Stimulated activated naive CD4-positive, alpha-beta T cell treated with Interleukin-2 at 50 U/mL for 16 hours (primary cell): ENCODE results near the gene FGF4.
"Not testable (repeated sequence)": the region's sequence is repeated elsewhere in the genome, so short reads cannot be mapped to it uniquely, and the experiment has no call there.

Experiments
- DNase-seq: peaks from one replicate; lab custom pipeline; 2025; lab: John Stamatoyannopoulos, UW

FGF4 gene

GRCh38 chr11:69773626-69774353 lies 1.4 kb downstream of the FGF4 start:
- DNase-seq, result no peak

DNA sequence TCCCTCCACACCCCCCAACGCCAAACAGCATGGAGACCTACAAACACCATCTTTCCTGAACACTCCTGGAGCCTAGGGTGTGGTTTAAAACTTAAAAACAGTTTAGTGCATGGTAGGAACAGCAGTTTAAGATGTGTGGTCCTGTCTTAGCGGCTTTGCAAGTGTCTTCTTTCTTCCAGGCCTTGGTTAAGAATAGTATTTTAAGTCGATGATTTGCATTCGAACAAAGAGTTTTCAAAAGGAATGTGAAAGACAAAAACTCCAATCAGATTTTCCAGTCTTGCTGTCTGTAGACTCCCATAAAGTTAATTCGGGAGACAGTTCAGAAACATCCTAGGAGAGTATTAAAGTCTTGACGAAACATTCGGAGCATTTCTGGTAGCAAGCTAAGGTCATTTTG lies 3.7 kb downstream of the FGF4 start:
- no peak for DNase-seq

DNA sequence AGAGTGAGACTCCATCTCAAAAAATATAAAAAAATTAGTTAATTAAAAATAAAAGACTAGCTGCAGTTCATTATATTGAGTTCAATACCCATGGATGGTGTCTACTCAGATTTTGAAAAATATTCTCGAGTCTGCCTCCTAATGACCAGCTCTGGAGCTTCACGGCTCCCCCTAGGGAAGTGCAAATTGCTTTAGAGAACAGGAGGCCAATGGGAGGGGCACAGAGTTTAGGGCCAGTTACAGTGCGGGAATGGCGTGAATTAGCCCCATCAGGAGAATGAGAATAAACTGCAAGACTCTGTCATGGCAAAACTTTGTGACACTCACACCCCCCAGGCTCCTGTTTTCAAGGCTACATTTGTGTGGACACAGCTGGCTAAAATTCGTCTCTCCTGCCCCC lies 4.6 kb downstream of the FGF4 start:
- DNase-seq, result no peak

GRCh38 chr11:69765498-69765995 lies 9.6 kb downstream of the FGF4 start:
- no peak for DNase-seq

GRCh38 chr11:69764918-69765317 lies 10.2 kb downstream of the FGF4 start:
- DNase-seq, result not testable (repeated sequence)

DNA sequence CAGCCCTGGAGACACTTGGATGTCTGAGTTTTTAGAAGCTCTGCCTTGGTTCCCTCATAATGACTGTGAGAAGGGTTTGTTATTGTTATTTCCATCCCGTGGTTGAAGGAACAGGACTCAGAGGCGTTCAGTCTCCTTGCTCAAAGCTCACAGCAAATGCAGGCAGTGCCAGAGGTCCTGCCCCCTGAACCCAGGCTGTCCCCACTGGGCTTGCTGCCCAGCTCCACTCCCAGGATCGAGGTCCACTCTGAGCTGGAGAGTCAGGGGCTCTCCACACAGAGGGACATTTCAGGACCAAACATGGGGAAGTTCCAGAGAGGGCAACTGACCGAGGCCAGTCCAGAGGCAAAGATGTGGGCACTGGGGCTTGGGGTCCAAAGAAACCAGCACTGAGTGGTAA lies 14.8 kb downstream of the FGF4 start:
- no peak for DNase-seq

DNA sequence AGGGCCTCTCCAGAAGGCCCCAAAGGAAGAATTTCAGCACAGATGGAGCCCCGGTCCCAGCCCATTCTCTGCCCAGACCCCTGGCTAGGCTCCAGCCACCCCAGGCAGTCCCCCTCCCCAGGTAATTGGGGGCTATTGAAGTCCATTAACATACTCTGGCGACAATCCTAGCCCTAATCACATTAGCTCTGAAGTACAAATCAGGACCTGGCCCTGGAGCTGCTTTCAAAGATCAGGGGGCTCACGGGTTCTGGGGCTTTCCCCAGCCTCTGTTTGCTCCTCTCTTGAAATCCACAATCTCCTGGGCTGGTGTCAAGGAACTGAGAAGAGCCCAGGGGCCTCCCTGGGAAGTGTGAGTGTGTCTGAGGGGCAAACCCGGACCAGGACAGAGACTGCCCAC lies 22.3 kb downstream of the FGF4 start:
- no peak for DNase-seq

DNA sequence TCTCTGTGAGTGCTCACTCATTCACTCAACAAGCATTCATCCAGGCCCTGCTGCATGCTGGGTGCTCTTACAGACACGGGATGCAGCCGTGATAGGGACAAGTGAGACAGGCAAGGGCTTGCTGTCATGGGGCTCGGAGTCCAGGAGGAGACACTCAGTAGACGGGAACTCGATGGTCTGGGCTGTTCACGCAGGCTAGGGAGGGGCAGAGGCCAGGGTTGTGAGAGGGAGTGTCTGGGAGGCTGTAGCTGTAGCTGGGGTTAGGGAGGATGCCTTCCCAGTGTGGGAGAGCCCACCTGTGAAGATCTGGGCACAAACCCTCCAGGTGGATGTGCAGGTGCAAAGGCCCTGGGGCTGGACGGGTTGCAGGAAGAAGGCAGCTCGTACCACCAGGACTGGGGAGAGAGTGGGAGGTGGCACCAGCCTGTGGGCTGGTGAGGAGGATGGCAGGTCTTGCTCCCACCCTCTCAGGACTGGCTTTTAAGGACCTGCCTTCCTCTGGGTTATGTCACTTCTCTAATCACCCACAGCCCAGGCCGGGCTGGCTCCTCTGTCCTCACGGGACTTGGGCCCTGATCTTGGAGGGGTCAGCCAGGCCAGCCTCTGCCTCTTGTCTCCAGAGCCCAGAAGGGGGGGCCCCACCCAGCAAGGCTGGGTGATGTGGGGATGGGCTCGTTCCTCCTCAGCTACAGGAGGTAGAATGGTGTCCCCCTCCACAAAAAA lies 24.1 kb downstream of the FGF4 start:
- DNase-seq, result no peak

- DNase-seq, result no peak
Observed at GRCh38 chr11:69750108-69750850, 24.9 kb downstream of the FGF4 start.

DNA sequence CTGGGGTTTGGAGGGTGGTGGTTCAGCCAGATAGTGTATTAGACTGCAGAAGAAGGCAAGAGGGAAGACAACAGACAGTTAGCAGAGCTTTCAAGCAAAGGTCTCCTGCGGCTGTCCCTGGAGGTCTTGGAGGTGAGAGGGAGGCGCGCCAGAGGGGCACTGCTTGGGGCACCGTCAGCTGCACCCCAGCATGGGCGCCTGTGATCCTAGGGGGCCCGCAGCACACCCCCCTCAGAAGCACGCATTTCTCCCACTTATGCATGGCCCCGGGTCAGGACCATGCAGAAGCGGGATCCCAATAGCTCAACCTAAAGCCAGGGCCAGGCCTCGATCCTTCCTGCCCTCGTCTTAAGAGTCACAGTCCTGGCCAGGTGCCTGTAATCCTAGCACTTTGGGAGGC lies 26.5 kb downstream of the FGF4 start:
- no peak for DNase-seq

GRCh38 chr11:69746752-69747742 lies 28.1 kb downstream of the FGF4 start:
- no peak for DNase-seq

GRCh38 chr11:69746140-69746539 lies 29.0 kb downstream of the FGF4 start:
- no peak for DNase-seq

- DNase-seq, result no peak
Observed at GRCh38 chr11:69745201-69745600, 29.9 kb downstream of the FGF4 start.

DNA sequence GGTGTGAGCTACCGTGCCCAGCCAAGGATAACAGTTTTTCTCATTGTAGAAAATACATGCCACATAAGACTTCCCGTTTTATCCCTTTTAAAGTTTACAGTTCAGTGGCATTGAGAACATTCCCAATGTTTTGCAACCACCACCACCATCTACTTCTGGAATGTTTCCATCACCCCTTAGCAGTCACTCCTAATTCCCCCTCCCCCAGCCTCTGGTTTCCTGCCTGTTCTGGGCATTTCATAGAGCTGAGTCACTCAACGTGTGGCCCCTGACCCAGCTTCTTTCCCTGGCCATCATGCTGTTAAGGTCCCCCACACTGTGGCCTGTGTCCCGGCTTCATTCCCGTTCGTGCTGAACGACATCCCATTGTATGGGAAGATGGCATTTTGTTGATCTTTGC lies 30.7 kb downstream of the FGF4 start:
- no peak for DNase-seq

GRCh38 chr11:69734841-69735240 lies 40.3 kb downstream of the FGF4 start:
- DNase-seq, result no peak

GRCh38 chr11:69734367-69734766 lies 40.8 kb downstream of the FGF4 start:
- no peak for DNase-seq

DNA sequence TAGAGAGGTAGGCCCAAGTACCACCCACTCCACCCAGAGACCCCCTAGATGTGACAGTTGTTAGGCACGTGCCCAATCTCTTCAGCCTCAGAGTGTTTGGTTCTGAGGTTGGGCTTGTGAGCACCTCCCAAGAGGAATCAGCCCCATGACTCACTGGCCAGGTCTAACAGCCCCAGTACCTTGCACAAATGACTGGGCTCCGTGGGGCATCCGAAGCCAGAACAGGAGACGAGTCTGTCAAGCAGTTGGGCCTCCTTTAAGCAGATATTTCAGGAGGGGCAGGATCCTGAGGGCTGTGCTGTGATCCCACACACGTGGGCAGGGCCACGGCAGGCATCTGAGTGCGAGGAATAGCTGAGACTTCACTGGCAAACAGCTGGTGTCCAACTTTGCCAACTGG lies 42.2 kb downstream of the FGF4 start:
- no peak for DNase-seq

DNA sequence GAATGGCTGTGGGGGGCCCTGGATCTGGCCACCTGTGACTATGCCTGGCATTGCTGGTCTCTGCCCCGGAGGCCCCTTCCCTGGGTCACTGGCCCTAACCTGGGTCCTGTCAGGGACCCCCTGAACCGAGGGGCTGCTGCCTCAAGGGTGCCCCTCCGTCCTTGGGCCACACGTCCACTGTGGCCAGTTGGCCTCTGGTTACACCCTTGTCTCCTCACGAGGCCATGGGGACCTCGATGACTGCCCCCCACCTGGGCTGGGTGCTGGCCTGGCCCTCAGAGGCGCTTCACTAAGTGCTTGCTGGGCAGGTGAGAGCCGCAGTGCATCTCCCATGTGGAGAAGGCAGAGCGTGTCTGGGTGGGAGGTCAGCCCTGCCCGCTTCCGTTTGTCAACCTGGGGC lies 44.0 kb downstream of the FGF4 start:
- no peak for DNase-seq

DNA sequence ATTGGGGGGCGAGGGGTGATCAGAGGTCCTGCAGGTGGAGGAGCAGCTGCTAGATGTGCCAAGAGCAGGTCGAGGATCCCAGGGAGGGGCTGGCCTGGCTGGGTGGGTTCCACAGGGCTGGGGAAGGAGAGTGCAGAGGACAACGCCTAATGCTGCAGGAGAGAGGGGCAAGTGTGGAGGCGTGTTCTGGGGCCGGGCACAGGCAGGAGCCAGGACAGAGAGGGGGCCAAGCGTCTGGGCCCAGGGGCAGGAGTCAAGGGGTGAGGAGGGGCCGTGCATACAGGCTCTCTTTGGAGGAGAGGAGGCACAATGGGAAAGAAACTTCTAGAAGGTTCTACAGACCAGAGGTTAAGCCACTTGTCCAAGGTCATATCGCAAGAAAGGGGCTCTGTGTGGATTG lies 44.6 kb downstream of the FGF4 start:
- DNase-seq, result no peak

GRCh38 chr11:69729252-69729651 lies 45.9 kb downstream of the FGF4 start:
- DNase-seq, result no peak

GRCh38 chr11:69727266-69727665 lies 47.9 kb downstream of the FGF4 start:
- no peak for DNase-seq

DNA sequence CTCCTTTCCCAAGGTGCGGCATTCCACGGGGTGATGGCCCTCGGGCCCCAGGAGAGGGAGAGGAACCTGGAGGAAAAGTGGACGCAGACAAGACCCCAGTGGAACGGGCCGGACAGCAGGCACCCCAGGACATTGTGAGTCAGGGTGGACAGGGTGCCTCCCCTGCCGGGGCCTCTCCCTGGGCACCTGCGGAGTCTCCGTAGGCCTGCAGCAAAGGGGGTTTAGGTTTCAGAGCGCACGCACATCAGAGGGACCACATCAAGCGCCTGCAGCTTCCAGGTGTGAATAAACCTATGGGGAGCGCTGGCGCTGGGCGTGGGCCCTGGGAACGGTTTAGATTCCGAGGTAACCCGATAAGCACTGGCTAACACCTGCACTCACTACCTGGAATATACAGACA lies 48.7 kb downstream of the FGF4 start:
- DNase-seq, result no peak
